Measurements from ENCODE around the gene PRKCZ. TPM values are rescaled to one million over a fixed set of nuclear protein-coding genes. Genes with fewer than 3 reads are reported as not detected.

The PRKCZ gene
- total RNA-seq, 1 experiment from 2014 or later: 56.8 TPM

- no peaks in the 10 kb centered on the region for H3K4me1 ChIP-seq (ENCODE audit: insufficient read depth, low read length)
- H3K27me3 ChIP-seq (ENCODE audit: low read length): no peaks in the 10 kb centered on the region
- no peak overlapping the region for H3K9ac ChIP-seq (ENCODE audit: low read length)
- no peak overlapping the region for H3K27ac ChIP-seq (ENCODE audit: low read length)
- BruUV-seq (replicated peaks): no TSS peak
- POLR2A ChIA-PET (ENCODE audit: unreplicated experiment): no interaction called here
- H3K9me3 ChIP-seq (ENCODE audit: low read length): no peaks in the 10 kb centered on the region
- no peaks in the 10 kb centered on the region for H4K20me1 ChIP-seq (ENCODE audit: low read length)
- CTCF ChIA-PET: no interaction called here
- ATAC-seq: no peak
- H3F3A ChIP-seq (ENCODE audit: low read length, unreplicated experiment): no peaks in the 10 kb centered on the region
- H3K4me3 ChIP-seq (ENCODE audit: low read length): no peak overlapping the region
- no peaks in the 10 kb centered on the region for H3K9me2 ChIP-seq (replicated peaks; ENCODE audit: low read length)
- no peak overlapping the region for H2AFZ ChIP-seq (ENCODE audit: low read length)
- H3K4me2 ChIP-seq (ENCODE audit: low read length): no peak overlapping the region
- no peaks in the 10 kb centered on the region for H3K79me2 ChIP-seq (ENCODE audit: low read length)
- DNase-seq: no peak
- intact Hi-C loops (cut with micrococcal nuclease): no loop called here
- TF ChIP-seq CTCF (conservative IDR thresholded peaks at IDR 0.05; ENCODE audit: low read depth, low read length): no peak
- no peak for TF ChIP-seq EZH2 (IDR thresholded peaks at IDR 0.05; ENCODE audit: low read length, unreplicated experiment)
- no peak for TF ChIP-seq EZH2phosphoT487 (IDR thresholded peaks at IDR 0.05; ENCODE audit: borderline replicate concordance, low read length)
- H3K36me3 ChIP-seq (ENCODE audit: low read depth, low read length): peaks cover 4% of the 10 kb centered on the region
Measured at GRCh38 chr1:2104621-2105427, 54.6 kb downstream of the PRKCZ start.

DNA sequence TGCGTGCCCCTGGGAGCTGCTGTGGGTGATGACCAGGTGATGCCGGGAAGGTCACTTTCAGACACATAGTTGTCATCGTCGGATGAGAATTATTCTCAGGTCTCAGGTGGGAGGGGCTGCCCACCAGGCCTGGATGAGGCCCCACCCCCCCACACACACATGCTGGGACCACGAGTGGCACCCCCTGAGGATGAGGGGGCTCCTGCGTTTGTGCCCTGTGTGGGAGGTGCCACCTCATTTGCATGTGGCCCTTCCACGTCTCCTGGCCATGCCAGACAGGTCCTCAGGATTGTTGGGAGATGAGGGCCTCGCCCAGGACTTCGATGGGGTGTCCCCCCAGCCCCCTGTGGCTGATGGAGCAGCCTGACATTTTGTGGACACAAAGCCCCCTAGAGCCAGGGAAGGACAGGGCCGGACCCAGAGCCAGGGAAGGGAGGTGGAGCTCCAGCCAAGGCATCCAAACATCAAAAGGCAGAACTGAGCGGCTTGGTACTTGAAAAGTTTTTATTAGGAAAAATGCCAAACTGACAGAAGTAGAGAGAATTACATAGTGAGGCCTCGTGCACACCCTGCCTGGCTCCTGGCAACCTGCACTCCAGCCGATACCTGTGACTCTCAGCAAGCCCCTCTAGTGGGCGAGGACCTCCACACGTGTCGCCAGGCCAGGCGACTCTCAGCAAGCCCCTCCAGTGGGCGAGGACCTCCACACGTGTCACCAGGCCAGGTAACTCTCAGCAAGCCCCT lies 55.7 kb downstream of the PRKCZ start:
- Histone ChIP-seq H3K9me2 (replicated peaks; ENCODE audit: low read length) (no peaks in the 10 kb centered on the region), H3K79me2 (ENCODE audit: low read length) (no peaks in the 10 kb centered on the region), H2AFZ (ENCODE audit: low read length) (no peak overlapping the region), H3K36me3 (ENCODE audit: low read depth, low read length) (peaks cover 4% of the 10 kb centered on the region; the same call in 1 of the 2 replicates), H3K27ac (ENCODE audit: low read length) (no peak overlapping the region), H3K4me1 (ENCODE audit: insufficient read depth, low read length) (no peaks in the 10 kb centered on the region), H3K9me3 (ENCODE audit: low read length) (no peaks in the 10 kb centered on the region), H3K4me3 (ENCODE audit: low read length) (no peak overlapping the region), H3F3A (ENCODE audit: low read length, unreplicated experiment) (no peaks in the 10 kb centered on the region), H3K27me3 (ENCODE audit: low read length) (no peaks in the 10 kb centered on the region), H3K4me2 (ENCODE audit: low read length) (no peak overlapping the region), H3K9ac (ENCODE audit: low read length) (no peak overlapping the region), H4K20me1 (ENCODE audit: low read length) (no peaks in the 10 kb centered on the region)
- intact Hi-C loops (cut with micrococcal nuclease): no loop called here
- CTCF ChIA-PET: no interaction called here
- DNase-seq (no peak), ATAC-seq (no peak)
- no TSS peak for BruUV-seq (replicated peaks)
- POLR2A ChIA-PET (ENCODE audit: unreplicated experiment): no interaction called here
- TF ChIP-seq EZH2phosphoT487 (IDR thresholded peaks at IDR 0.05; ENCODE audit: borderline replicate concordance, low read length) (no peak), CTCF (conservative IDR thresholded peaks at IDR 0.05; ENCODE audit: low read depth, low read length) (no peak), EZH2 (IDR thresholded peaks at IDR 0.05; ENCODE audit: low read length, unreplicated experiment) (no peak)

Measured in PC-3 (cell line).